ENCODE data around the gene HDAC11. TPM values are rescaled to one million over a fixed set of nuclear protein-coding genes. Genes with fewer than 3 reads are reported as not detected.

The HDAC11 gene
- total RNA-seq, 1 experiment from 2014 or later, result 7.0 TPM

- Histone ChIP-seq H3K9me3 (ENCODE audit: control insufficient read depth, low read depth, low read length) (no peaks in the 10 kb centered on the region), H2BK5ac (ENCODE audit: insufficient read length, low read length) (no peak overlapping the region), H2BK15ac (ENCODE audit: low read depth, low read length) (no peak overlapping the region), H3K27ac (ENCODE audit: insufficient read length, low read depth, low read length) (no peak overlapping the region), H2AFZ (ENCODE audit: low read length) (no peak overlapping the region), H3K14ac (ENCODE audit: insufficient read depth, low read length) (no peak overlapping the region), H3K23ac (ENCODE audit: insufficient read length, low read depth, low read length) (no peak overlapping the region), H2BK12ac (ENCODE audit: insufficient read length, low read depth, low read length) (no peak overlapping the region), H4K8ac (replicated peaks; ENCODE audit: insufficient read length, low read depth, low read length) (no peak overlapping the region), H3K79me1 (ENCODE audit: insufficient read depth, low read depth, low read length, poor library complexity, severe bottlenecking) (no peaks in the 10 kb centered on the region), H3K23me2 (ENCODE audit: insufficient read length, low read depth, low read length, poor library complexity, severe bottlenecking) (no peaks in the 10 kb centered on the region), H4K5ac (ENCODE audit: insufficient read length, low read depth, low read length) (no peak overlapping the region), H2AK5ac (ENCODE audit: insufficient read length, low read length) (no peak overlapping the region), H2BK20ac (ENCODE audit: low read depth, low read length, poor library complexity, severe bottlenecking) (no peak overlapping the region), H4K91ac (ENCODE audit: insufficient read length, low read depth, low read length) (no peak overlapping the region), H3K56ac (ENCODE audit: insufficient read length, low read depth, low read length) (no peak overlapping the region), H3K27me3 (ENCODE audit: insufficient read depth, low read length) (no peaks in the 10 kb centered on the region), H3K4me2 (ENCODE audit: insufficient read depth, insufficient read length, low read length) (no peak overlapping the region), H3K79me2 (ENCODE audit: insufficient read depth, low read length) (no peaks in the 10 kb centered on the region), H3T11ph (ENCODE audit: low read length) (no peak overlapping the region), H3K4me1 (ENCODE audit: insufficient read depth, low read length) (no peaks in the 10 kb centered on the region; the same call in 1 of the 2 replicates), H3K18ac (ENCODE audit: insufficient read length, low read depth, low read length) (no peak overlapping the region), H4K20me1 (ENCODE audit: control insufficient read depth, insufficient read depth, insufficient read length) (no peaks in the 10 kb centered on the region), H3K9ac (ENCODE audit: extremely low read depth, insufficient read length, low read length) (no peak overlapping the region), H3K4ac (ENCODE audit: low read depth, low read length) (no peak overlapping the region), H2BK120ac (ENCODE audit: low read depth, low read length, poor library complexity, severe bottlenecking) (no peak overlapping the region)
- WGBS (ENCODE audit: extremely low coverage, insufficient read length, low lambda C conversion rate), result no CpG with 5 or more reads among the region's 5 CpGs
- Mint-ChIP-seq H3K9me3 (peaks cover 0 to 2% of the 10 kb centered on the region in 2 experiments; a peak in 2 of 5 replicates), H3K4me1 (peaks cover 15 to 34% of the 10 kb centered on the region in 2 experiments), H3K27ac (no peak overlapping the region), H3K27me3 (ENCODE audit: low read depth) (peaks cover 23% of the 10 kb centered on the region), H3K4me3 (no peak overlapping the region), H3K36me3 (ENCODE audit: insufficient read depth in 1 of 3, low read depth in 3 of 3) (peaks cover 0 to 2% (median 0%) of the 10 kb centered on the region in 3 experiments; a peak in 2 of 7 replicates)
- DNase-seq, result peak; percentile 39
- no peak for TF ChIP-seq CTCF (conservative IDR thresholded peaks at IDR 0.05)
These were observed 63.1 kb downstream of the HDAC11 start for GRCh38 chr3:13543253-13543652.

All from H9 (cell line).